HG02870 (cell line): ENCODE data around the gene MAGEB17.
A peak's percentile ranks its signal among the peaks of the same experiment; 100 is the strongest.
"Not testable (repeated sequence)": the region's sequence is repeated elsewhere in the genome, so short reads cannot be mapped to it uniquely, and the experiment has no call there.

Experiments used
- ATAC-seq: cut with Tn5 transposase; IDR thresholded peaks from one replicate; pipeline ENCODE4 v1.9.1; 2021; ENCODE audit warnings: mild to moderate bottlenecking, moderate library complexity; ENCODE audit not compliant: unreplicated experiment

The MAGEB17 gene

DNA sequence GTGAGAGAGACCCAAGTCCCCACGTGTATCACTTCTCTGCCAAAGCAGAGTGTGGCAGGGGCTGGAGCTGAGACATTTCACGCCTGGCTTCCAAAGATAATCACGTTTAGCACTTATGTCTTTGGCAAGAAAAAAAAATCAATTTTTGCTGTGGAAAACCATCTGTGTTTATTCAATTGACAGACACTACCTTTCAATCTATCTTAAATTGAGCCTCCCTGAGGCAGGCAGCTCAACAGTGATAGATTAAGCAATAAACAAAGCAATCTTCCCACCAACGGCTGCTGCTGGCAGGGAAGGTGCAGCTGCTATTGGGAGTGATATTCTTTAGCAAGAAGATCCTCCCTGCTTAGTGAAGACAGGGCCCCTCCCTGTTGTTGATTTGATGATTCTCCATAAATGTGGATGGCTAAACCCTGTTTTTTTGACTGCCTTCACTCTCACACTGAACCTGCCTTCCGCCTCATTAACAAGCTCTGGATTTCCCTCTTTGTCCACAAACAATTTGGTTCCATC, 11.6 kb upstream of the MAGEB17 start:
- no peak for ATAC-seq

DNA sequence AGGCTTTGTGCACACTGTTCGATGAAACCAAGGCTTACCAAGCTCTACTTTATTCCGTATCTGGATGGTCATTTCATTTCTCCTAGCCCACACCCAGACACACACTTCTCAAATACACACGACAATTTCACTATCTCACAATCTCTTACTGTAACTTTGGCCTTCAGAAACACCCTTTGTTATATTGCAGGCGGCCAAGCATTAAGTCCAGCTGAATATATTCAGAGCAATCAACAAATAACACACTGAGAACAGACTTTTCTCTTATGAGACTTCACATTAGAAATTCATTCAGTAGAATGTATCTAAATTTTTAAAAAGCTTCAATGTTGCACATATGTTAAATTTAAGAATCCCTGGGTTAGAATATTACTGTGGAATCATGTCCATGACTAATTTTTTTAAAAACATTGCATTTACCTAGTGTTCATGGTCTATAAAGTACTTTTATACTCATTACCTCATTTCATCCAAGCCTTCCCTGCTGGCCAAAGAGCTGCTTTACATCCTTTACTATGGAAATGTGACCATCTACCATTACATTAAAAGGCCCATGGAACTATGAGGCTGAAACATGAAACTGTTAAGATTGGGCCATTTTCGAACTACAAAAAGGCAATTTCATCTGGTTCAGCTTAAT, 10.5 kb upstream of the MAGEB17 start:
- ATAC-seq, result no peak

DNA sequence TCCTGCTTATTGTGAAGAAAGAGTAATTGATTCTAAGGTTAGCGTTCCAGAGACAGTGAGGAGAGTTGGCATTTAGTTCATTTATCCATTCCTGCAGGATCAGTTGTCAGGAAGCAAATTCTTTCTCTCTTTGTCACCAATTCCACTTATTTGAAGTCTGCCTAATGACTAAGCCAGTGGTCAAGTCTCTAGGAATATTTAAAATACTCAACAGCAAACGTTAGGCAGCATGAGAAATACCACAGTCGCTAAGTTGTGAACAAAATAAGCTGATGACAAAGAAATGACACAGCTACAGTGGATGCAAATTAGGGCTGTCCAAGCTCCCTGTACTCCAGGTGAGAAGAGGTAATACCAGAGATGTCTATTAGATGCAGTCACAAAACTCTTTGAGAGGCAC, 6.6 kb upstream of the MAGEB17 start:
- ATAC-seq, result no peak

DNA sequence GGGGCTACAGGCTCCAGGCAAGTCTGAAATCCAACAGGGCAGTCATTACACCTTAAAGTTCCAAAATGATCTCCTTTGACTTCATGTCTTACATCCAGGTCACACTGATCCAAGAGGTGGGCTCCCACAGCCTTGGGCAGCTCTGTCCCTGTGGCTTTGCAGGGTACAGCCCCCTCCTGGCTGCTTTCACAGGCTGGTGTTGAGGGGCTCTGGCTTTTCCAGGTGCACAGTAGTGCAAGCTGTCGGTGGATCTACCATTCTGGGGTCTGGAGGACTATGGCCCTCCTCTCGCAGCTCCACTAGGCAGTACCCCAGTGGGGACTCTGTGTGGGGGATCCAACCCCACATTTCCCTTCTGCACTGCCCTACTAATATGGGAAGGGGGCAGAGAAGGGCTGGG, 6.1 kb upstream of the MAGEB17 start:
- not testable (repeated sequence) for ATAC-seq

DNA sequence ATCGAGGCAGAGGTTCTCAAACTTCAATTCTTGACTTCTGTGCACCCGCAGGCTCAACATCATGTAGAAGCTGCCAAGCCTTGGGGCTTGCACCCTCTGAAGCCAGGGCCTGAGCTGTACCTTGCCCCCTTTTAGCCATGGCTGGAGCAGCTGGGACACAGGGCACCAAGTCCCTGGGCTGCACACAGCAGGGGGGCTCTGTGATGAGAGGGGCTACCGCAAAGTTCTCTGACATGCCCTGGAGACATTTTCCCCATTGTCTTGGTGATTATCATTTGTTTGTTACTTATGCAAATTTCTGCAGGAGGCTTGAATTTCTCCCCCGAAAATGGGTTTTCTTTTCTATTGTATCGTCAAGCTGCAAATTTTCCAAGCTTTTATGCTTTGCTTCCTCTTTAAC, 4.9 kb upstream of the MAGEB17 start:
- ATAC-seq, result no peak

DNA sequence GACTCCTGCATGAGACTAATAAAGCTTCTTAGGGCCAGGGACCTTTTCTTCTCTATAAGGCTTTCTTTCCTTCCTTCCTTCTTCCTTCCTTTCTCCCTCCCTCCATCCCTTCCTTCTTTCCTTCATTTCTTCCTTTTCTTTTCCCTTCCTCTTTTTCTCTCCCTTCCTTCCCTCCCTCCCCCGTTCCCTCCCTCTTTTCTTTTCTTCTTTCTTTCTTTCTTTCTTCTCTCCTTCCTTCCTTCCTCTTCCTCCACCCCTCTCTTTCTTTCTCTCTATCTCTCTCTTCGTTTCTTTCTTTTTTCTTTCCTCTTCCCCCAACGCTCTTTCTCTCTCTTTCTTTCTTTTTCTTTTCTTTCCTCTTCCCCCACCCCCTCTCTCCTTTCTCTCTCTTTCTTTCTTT, 2.5 kb upstream of the MAGEB17 start:
- ATAC-seq, result no peak

DNA sequence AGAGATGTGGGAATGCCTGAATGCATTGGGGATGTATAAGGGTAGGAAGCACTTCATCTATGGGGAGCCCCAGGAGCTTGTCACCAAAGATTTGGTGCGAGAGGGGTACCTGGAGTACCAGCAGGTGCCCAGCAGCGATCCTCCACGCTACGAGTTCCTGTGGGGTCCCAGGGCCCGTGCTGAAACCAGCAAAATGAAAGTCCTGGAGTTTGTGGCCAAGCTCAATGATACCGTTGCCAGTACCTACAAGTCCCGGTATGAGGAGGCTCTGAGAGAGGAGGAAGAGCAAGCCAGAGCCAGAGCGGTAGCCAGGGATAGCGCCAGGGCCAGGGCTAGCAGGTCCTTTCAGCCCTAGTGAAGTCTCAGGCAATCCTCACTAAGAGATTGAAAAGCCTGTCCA, 3.8 kb downstream of the MAGEB17 start:
- ATAC-seq, result no peak

DNA sequence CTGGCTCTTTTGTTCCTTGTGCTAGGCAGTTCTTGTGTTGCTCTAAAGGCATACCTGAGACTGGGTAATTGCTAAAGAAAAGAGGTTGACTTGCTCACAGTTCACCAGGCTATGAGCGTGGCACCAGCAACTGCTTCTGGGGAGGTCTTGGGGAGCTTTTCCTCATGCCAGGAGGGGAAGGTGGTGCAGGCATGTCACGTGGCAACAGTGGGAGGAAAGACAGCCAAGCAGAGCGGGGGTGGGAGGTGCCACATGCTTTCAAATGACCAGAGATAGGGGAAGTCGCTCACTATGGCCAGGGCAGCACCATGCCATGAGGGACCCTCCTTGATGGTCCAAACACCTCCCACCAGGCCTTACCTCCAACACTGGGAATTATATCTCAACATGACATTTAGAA, 4.7 kb downstream of the MAGEB17 start:
- ATAC-seq, result no peak

DNA sequence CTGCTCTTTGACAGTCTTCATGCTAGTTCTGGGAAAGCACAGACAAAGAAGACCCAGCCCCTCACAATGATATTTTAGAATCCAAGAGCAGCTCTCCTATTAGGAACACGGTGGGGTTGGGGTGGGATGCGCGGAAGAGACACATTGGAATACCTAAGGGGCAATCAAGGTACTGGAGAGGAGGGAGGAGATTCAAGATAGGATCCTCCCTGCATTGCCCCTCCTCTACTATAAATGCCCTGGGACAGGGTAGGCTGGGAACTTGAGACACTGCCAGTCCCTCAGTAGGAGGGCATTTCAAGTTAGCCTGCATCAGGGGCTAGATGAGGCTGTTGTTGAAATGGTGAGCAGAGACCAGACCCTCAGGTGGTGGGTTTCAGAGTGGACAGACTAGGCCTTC, 5.1 kb downstream of the MAGEB17 start:
- ATAC-seq, result no peak

DNA sequence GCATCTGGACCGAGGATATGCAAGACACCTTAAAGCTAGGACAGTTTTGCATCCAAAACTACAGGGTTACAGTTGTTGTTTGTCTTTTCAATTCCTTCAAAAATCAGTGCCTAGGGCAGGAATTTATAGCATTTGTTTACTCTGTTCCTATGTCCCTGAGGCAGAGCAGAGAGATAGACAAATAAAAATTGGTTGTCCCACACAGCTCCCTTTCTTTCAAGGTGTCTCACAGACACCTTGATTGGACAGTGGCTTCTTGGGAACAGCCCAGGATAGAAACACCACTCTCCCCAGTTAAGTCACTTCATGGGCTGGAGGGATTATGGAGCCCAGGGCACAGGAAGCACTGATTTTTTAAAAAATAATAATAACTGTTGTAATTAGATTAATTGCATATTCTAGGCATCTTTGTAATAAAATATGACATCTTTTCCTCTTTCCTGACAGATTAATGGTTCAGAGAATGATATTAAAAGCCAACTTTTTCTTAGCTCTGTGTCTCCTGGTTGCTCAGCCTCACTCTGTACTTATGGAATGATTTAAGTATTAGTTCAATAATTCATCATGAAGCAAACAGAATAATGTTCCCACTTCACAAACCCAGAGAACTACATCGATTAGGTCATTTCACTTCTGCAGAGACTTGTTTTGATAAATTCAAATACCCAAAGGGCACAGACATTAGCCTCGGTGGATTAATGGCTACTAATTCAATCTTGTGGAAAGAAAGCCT, 8.2 kb downstream of the MAGEB17 start:
- ATAC-seq, result no peak

DNA sequence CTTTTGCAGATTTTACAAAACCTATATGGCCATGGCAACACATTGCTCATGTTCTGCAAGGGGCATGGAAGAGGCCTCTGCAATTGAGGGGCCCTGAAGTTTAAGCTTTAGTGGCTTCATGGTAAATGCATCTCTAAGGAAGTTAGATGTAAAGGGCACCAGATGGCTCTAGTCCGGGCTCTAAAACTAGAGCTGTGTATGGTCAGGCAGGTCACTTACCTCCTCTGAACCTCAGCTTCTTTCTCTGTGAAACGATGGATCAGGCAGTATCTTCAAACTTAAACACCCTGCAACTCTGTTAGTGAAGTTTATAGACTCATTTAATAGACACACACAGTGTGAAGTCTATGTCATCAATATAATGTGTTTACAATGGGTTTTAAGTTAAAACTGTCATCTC, 10.0 kb downstream of the MAGEB17 start:
- no peak for ATAC-seq

DNA sequence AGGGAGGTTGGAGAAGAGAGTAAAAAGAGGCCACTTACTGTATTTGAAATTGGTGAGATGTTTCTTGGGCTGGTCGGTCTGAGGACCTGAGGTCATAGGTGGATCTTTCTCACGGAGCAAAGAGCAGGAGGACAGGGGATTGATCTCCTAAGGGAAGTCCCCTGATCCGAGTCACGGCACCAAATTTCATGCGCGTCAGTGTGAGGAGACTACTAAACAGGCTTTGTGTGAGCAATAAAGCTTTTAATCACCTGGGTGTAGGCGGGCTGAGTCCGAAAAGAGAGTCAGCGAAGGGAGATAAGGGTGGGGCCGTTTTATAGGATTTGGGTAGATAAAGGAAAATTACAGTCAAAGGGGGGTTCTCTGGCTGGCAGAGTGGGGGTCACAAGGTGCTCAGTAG, 16.6 kb downstream of the MAGEB17 start:
- ATAC-seq, result not testable (repeated sequence)

DNA sequence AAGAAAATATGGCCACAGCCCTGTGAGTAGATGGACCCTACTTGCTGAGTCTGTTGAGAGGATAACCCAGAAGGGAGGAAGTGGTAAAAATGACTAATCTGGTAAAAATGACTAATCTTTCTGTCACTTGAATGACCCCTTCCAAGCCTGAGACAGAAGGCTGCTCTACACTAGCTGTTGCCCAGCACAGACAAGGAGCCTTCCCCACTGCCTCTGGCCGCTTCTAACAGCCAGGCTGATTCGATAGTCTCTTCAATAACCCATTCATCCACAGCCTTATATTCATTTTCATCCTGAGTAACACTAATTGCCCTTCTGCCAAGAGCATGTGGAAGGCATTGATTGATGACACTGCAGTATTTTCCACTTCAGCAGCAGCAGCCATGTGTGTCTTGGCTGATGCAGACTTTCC, 18.4 kb downstream of the MAGEB17 start:
- peak; percentile 98 for ATAC-seq

DNA sequence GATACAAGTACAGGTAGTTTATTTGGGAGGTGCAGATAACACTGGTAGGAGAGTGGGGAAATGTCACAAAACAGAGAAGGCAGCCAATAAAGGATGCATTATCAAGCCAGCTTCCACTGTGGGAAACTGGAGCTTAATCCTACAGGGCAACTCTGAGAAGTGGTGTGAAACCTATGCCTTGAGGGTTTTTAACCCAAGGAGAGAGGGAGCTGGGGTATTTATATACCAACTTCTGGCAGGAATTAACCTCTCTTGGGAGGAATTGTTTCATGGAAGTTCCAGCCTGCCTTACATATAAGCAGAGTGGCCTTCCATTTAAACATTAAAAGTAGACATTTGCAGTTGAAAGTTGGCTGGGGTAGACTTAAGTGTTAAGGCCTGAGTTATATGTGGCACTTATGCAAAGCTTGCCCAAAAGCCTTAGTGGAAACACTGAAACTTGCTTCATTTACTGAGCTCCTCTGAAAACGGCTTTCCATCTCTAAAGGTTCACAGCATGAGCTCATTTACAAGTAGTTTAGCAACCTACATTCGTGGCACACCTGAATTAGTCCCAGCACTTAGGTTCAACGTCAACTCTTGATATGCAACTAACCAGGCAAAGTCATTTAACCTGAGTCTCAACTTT, 19.2 kb downstream of the MAGEB17 start:
- ATAC-seq, result no peak

DNA sequence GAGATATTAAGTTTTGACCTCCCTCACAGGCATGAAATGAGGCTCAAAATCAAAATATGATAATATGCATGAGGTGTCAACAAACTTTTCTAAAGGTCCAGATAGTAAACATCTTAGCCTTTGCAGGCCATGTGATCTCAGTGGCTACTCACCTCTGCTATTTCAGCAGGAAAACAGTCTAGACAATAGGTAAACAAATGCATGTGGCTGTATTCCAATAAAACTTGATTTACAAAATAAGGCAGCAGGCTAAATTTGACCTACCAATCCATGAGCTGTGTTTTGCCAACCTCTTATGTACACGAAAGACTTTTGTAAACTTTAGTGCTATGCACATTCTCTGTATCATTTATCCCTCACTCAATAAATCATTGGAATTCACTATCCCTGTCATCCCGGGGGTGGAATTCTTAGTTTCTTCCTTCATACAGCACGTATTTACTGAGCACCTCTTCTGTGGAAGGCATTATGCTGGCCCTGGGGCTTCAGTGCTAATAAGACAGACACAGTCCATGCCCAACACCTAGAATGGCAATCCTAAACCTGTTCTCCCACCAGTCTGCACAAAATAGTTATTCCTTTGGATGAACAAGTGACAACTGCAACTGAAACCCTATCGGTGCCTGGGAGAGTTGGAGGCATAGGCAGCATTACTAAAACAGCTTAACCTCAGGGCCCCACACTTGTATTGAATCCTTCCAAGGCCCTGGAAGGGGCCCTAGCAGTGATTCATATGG, 19.9 kb downstream of the MAGEB17 start:
- ATAC-seq, result no peak

DNA sequence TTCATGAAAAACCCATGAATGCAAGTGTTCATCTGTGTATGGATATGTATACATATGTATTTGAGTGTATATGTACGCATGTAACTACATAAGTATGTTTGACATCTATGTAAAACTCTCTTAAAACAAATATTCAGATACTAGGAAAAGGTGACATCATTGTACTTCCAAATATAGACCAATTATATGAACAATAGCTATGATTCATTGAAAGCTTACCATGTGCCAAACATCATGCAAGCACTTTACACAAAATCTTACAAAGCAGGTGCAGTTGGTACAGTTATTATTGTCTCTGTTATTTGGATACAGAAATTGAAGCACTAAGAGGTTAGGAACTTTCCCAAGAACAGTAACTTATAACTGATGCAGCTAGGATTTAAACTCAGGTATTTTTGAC, 21.4 kb downstream of the MAGEB17 start:
- ATAC-seq, result no peak

DNA sequence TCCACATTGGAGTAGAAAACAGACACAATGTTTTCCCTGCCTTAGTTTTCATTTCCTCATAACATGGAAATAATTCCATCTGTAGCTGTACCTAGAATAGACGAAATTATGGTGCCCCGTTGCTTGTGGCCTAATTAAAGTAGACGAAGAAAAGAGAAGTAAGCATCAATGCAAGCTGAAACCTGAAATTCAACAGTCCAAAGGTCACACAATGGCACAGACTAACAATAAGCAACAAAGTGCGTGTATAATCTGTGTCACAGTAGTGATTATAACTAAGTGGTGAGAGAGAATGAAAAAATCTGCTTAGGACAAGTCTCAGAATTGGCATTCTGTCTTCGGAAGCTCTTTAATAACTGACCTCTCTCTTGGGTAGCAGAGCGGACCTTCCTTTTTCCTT, 24.3 kb downstream of the MAGEB17 start:
- no peak for ATAC-seq

DNA sequence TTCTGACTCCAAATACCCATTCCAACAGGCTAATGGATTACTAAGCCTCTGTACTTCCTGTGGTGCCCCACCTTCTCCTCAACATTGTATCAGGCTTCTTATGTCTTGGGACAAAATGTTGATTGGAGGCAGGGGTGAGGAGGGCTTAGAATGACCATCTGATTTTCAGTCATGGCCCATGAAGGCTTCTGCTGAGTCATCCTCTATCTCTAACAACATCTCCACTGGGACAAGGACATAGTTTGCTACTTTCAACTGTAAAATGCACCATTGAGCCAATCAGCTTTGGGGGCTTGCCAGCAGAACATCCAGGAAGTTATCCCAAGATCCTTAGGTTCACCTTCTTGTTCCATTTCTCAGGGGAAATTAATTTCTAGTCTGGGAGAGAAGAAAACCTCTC, 29.5 kb downstream of the MAGEB17 start:
- ATAC-seq, result no peak

DNA sequence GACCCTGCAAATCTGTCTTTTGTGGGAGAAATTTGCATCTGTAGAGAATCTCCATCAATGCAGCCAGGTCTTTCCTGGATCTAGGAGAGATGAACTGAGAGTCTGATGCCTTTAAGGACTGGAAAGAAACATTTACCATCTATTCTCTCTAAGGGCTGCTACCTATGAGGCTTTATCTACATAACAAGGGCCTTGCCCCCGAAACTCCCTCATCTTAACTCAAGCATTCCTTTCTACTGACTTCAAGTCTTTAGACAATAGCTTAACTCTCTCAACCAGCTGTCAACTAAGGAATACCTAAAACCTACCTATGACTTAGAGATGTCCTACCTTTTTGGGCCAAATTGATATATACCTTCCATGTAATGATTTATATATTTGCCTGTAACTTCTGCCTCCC, 32.1 kb downstream of the MAGEB17 start:
- no peak for ATAC-seq

DNA sequence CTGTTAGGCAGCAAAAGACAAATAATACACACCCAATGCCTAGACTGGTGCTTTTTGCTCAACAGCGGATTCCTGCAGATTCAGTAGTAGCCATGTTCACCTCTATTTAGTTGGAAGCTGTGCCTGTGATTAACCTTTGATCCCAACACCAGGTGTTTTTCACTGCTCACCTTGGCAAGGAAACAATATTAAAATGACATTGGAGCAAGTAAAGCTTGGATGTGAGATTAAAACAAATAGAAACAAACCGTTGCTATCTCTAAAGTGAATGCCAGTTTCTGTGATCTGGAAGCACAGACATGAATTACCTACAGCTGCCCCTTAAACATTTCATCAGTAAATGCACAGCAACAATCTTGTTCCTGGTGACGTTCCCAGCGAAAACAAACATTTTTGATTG, 35.7 kb downstream of the MAGEB17 start:
- ATAC-seq, result no peak

DNA sequence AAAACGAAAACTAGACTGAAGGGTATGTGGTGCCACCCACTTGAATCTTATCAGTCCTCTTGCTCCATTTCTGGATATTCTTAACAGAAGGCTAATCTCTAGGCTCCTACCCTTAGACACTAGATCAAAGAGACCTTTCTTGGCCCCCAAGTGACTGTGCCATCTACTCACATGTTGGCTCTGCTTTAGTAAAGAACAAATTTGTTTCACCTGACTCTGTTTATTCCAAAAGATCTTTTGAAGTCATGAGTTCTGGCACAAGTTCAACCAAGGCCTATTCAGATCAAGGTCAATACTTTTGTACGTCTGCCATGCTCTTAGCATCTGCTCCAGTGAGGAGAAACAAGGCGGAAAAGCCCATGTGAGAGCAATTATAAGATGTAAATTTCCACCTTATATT, 37.3 kb downstream of the MAGEB17 start:
- ATAC-seq, result no peak
